HepG2 (cell line): ENCODE data around the gene FAHD1.

ENCODE experiments used
- CTCF ChIP-seq: sonication (generic); formaldehyde crosslinking; IDR thresholded peaks from 2 replicates; pipeline ENCODE4 v1.5.0; 2020; ENCODE audit warnings: mild to moderate bottlenecking, missing genetic modification reagents, moderate library complexity
- EP300 ChIP-seq, 3 experiments: sonication (generic) in 1 of 3; formaldehyde crosslinking in 1 of 3; IDR thresholded peaks; 2 replicates each; pipeline versions ENCODE4 v1.5.1 to v1.6.1; 2011 to 2020; ENCODE audit warnings: low read depth in 2 of 3, low read length in 2 of 3, borderline replicate concordance in 1 of 3, improper control_type of control experiment in 1 of 3, mild to moderate bottlenecking in 1 of 3, missing genetic modification reagents in 1 of 3, moderate library complexity in 1 of 3
- GABPA ChIP-seq, 2 experiments: IDR thresholded peaks; 2 replicates each; pipeline ENCODE4 v1.6.1; 2011 to 2016; ENCODE audit warnings: low read depth in 2 of 2, low read length in 1 of 2, missing biosample characterization in 1 of 2, missing genetic modification characterization in 1 of 2
- MYNN ChIP-seq: sonication (generic); formaldehyde crosslinking; IDR thresholded peaks from 2 replicates; pipeline ENCODE4 v1.4.0; 2020; ENCODE audit warnings: mild to moderate bottlenecking, low read depth, missing genetic modification reagents
- NFIB ChIP-seq: sonication (generic); formaldehyde crosslinking; IDR thresholded peaks from 2 replicates; pipeline ENCODE4 v1.9.0; 2021; ENCODE audit warnings: missing genetic modification reagents, mild to moderate bottlenecking, borderline replicate concordance
- RAD21 ChIP-seq: fragments of 450-650 bp; formaldehyde crosslinking; IDR thresholded peaks from 2 replicates; pipeline ENCODE4 v1.5.0; 2020; ENCODE audit warnings: mild to moderate bottlenecking
- TCF7 ChIP-seq: sonication (generic); IDR thresholded peaks from 2 replicates; pipeline ENCODE4 v1.6.1; 2016; ENCODE audit warnings: antibody characterized with exemption, low read depth
- TCF7L2 ChIP-seq: IDR thresholded peaks from 2 replicates; pipeline ENCODE4 v1.6.1; 2011; ENCODE audit warnings: mild to moderate bottlenecking, low read depth, low read length, moderate library complexity
- ZNF207 ChIP-seq: fragments of 450-650 bp; IDR thresholded peaks from 2 replicates; pipeline ENCODE4 v1.6.1; 2016; ENCODE audit warnings: antibody characterized with exemption, borderline replicate concordance
- ZNF232 ChIP-seq: sonication (generic); formaldehyde crosslinking; IDR thresholded peaks from 2 replicates; pipeline ENCODE4 v1.4.0; 2020; ENCODE audit warnings: missing genetic modification reagents, borderline replicate concordance

- TF ChIP-seq MYNN (CRISPR knock-in tag): no peak
- TF ChIP-seq EP300 (IDR thresholded peaks at IDR 0.05; ENCODE audit: low read depth in 2 of 2, low read length in 2 of 2): no peak
- no peak for TF ChIP-seq EP300 (CRISPR knock-in tag; IDR thresholded peaks at IDR 0.05; ENCODE audit: borderline replicate concordance)
- TF ChIP-seq TCF7: no peak
- no peak for TF ChIP-seq CTCF (CRISPR knock-in tag)
- no peak for TF ChIP-seq GABPA (IDR thresholded peaks at IDR 0.05; ENCODE audit: low read depth, low read length)
- TF ChIP-seq GABPA (CRISPR knock-in tag; IDR thresholded peaks at IDR 0.05; ENCODE audit: low read depth): no peak
- no peak for TF ChIP-seq TCF7L2
- no peak for TF ChIP-seq RAD21
- TF ChIP-seq ZNF232 (CRISPR knock-in tag): no peak
- TF ChIP-seq ZNF207: no peak
- TF ChIP-seq NFIB (CRISPR knock-in tag): no peak
Measured at GRCh38 chr16:1874854-1875253, 47.8 kb downstream of the FAHD1 start.
